HEK293T (cell line): Measurements from ENCODE around the gene SLC35E2B.
"Not testable (repeated sequence)": the region's sequence is repeated elsewhere in the genome, so short reads cannot be mapped to it uniquely, and the experiment has no call there.

ENCODE experiments used
- CTCF ChIA-PET: fragments of 350-600 bp; formaldehyde crosslinking; extraction: SDS; loops from one replicate; lab custom pipeline; 2021; ENCODE audit warnings: antibody characterized with exemption, inconsistent platforms; lab: Yijun Ruan, JAX
- POLR2A ChIA-PET: fragments of 350-600 bp; formaldehyde crosslinking; extraction: SDS; loops from one replicate; lab custom pipeline; 2020; ENCODE audit warnings: antibody characterized with exemption, inconsistent platforms; lab: Yijun Ruan, JAX
- DNase-seq: peaks from one replicate; pipeline ENCODE4 v3.0.0; 2012; ENCODE audit warnings: mixed read lengths; ENCODE audit errors: extremely low spot score
- ARNT ChIP-seq: fragments of 450-650 bp; IDR thresholded peaks from 2 replicates; pipeline ENCODE4 v1.6.1; 2017; ENCODE audit warnings: mild to moderate bottlenecking
- BHLHE40 ChIP-seq: fragments of 450-650 bp; IDR thresholded peaks from 2 replicates; pipeline ENCODE4 v1.6.1; 2016; ENCODE audit warnings: mild to moderate bottlenecking, moderate library complexity, borderline replicate concordance
- CTBP1 ChIP-seq: fragments of 450-650 bp; IDR thresholded peaks from 2 replicates; pipeline ENCODE4 v1.6.1; 2016; ENCODE audit warnings: borderline replicate concordance
- ELF4 ChIP-seq: fragments of 450-650 bp; IDR thresholded peaks from 2 replicates; pipeline ENCODE4 v1.6.1; 2017; ENCODE audit warnings: antibody characterized with exemption
- FOXK2 ChIP-seq: fragments of 450-650 bp; IDR thresholded peaks from 2 replicates; pipeline ENCODE4 v1.6.1; 2016; ENCODE audit warnings: mild to moderate bottlenecking
- FOXM1 ChIP-seq: fragments of 450-650 bp; IDR thresholded peaks from 2 replicates; pipeline ENCODE4 v1.6.1; 2017; ENCODE audit warnings: mild to moderate bottlenecking, borderline replicate concordance
- L3MBTL2 ChIP-seq: fragments of 450-650 bp; conservative IDR thresholded peaks from 2 replicates; pipeline ENCODE4 v1.6.1; 2016; ENCODE audit warnings: mild to moderate bottlenecking
- LEF1 ChIP-seq: fragments of 450-650 bp; IDR thresholded peaks from 2 replicates; pipeline ENCODE4 v1.6.1; 2017; ENCODE audit warnings: mild to moderate bottlenecking, borderline replicate concordance
- NFRKB ChIP-seq: fragments of 450-650 bp; IDR thresholded peaks from 2 replicates; pipeline ENCODE4 v1.6.1; 2016; ENCODE audit warnings: mild to moderate bottlenecking, moderate library complexity
- PKNOX1 ChIP-seq: fragments of 450-650 bp; IDR thresholded peaks from 2 replicates; pipeline ENCODE4 v1.6.1; 2016
- SP1 ChIP-seq: fragments of 450-650 bp; IDR thresholded peaks from 2 replicates; pipeline ENCODE4 v1.6.1; 2017
- ZNF384 ChIP-seq: fragments of 450-650 bp; IDR thresholded peaks from 2 replicates; pipeline ENCODE4 v1.6.1; 2016

Gene SLC35E2B

DNA sequence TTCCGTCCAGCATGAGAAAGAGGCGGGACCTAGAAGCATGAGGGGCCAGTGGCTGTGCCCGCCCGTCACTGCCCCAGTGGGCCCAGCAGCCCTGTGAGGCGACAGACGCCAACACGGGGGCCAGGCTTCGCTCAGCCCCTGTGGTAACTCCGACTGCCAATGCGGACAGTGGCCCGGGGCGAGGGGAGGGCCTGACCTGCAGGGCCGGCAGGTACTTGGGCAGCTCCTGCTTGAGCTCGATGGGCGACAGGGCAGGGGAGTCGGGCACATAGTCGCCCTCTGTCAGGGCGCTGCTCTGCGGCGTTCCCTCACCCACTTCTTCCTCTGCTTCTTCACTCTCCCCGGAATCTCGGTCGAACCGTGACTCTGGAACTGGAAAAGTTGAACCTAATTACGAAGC, 52.5 kb downstream of the SLC35E2B start:
- DNase-seq, CTCF ChIA-PET, POLR2A ChIA-PET: not testable (repeated sequence)

DNA sequence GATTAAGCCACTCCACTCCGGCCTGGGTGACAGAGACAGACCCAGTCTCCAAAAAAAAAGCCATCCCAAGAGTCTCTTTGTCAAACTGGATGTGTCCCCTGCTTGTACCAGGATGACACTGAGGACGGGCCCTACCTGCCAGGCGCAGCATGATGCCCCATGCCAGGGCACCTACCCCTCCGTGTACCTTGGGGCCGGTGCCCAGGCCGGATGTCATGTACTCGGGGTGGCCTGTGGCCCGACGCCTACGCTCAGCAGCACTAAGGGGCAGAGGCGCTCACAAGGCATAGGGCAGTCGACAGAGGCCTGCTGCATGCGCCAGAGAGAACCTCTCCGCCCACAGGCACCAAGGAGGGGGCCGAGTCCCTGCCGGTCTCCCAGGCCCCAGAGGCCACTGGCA, 53.2 kb downstream of the SLC35E2B start:
- CTCF ChIA-PET, POLR2A ChIA-PET, DNase-seq: not testable (repeated sequence)

GRCh38 chr1:1638528-1638927, 54.1 kb downstream of the SLC35E2B start:
- CTCF ChIA-PET: not testable (repeated sequence)

DNA sequence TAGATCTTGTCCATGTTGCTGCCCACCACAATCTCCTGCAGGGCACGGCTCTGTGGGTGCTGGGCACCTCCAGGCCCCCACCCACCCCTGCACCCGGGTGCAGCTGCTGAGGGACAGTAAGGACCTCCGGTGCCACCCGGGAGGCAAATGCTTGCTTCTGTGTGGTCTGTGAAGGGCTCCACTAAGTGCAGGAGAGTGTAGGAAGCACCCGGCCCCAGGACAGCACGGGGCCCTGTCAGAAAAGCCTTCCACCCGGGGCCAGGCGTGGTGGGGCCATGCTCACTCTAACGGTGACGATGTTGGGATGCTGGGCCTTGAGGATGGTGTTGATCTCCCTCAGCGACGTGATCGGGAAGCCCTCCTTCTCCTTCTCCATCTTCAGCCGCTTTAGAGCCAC, 55.1 kb downstream of the SLC35E2B start:
- CTCF ChIA-PET, DNase-seq, POLR2A ChIA-PET: not testable (repeated sequence)

More at GRCh38 chr1:1638528-1638927, 54.1 kb downstream of the SLC35E2B start:
- DNase-seq, POLR2A ChIA-PET: not testable (repeated sequence)

DNA sequence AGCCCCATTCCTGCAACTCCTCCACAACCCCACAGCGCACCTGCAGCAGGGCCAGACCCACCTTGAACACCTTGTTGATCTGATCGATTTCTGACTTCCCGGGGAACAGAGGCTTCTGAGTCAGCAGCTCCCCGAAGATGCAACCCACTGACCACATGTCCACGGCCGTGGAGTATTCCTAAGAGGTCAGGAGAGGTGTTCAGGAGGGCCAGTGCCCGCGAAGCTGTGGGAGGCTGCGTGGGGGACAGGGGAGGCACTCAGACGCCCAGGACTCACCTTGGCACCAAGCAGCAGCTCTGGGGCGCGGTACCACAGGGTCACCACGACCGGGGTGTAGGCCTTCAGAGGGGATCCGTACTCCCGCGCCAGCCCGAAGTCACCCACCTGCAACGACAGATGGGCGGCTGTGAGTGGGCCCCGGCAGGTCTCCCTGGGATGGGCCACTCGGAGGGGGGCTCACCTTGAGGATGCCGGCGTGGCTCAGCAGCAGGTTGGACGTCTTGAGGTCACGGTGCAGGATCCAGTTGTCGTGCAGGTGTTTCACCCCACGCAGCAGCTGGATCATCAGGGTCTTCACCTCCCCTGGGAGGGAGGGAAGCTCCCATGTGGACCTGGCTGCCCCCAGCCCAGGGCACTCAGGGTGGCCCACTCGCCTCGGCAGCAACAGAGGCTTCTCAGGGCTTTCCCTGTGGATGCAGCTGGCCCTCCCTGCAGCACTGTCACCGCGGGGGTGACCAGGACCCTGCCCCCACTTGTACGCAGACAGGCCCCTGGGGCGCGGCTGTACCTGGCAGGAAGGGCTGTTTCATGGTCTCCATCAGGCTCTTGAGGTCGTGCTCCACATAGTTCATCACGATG, 55.7 kb downstream of the SLC35E2B start:
- DNase-seq, CTCF ChIA-PET: not testable (repeated sequence)
- POLR2A ChIA-PET: interaction anchor here (1.2 kb wide), 1 partner anchor 21 kb away, joined by 3 read pairs; the partner anchor contains the start of gene MIB2

GRCh38 chr1:1634613-1635012, 58.0 kb downstream of the SLC35E2B start:
- POLR2A ChIA-PET, DNase-seq, CTCF ChIA-PET: not testable (repeated sequence)

GRCh38 chr1:1633409-1633808, 59.2 kb downstream of the SLC35E2B start:
- CTCF ChIA-PET, POLR2A ChIA-PET, DNase-seq: not testable (repeated sequence)

- POLR2A ChIA-PET: no interaction called here
- CTCF ChIA-PET: no interaction called here
- DNase-seq: peak; percentile 37
- TF ChIP-seq FOXK2 (no peak), ARNT (no peak), PKNOX1 (no peak), CTBP1 (no peak), FOXM1 (no peak), BHLHE40 (no peak), L3MBTL2 (no peak), NFRKB (no peak), ZNF384 (no peak), SP1 (no peak), LEF1 (no peak), ELF4 (no peak)
Measured at GRCh38 chr1:1631782-1632420, 60.7 kb downstream of the SLC35E2B start, which contains the start of gene MMP23B. Gene MMP23B (plus strand): TSS chr1:1632173. CDS start chr1:1632219, 46 bp downstream.

DNA sequence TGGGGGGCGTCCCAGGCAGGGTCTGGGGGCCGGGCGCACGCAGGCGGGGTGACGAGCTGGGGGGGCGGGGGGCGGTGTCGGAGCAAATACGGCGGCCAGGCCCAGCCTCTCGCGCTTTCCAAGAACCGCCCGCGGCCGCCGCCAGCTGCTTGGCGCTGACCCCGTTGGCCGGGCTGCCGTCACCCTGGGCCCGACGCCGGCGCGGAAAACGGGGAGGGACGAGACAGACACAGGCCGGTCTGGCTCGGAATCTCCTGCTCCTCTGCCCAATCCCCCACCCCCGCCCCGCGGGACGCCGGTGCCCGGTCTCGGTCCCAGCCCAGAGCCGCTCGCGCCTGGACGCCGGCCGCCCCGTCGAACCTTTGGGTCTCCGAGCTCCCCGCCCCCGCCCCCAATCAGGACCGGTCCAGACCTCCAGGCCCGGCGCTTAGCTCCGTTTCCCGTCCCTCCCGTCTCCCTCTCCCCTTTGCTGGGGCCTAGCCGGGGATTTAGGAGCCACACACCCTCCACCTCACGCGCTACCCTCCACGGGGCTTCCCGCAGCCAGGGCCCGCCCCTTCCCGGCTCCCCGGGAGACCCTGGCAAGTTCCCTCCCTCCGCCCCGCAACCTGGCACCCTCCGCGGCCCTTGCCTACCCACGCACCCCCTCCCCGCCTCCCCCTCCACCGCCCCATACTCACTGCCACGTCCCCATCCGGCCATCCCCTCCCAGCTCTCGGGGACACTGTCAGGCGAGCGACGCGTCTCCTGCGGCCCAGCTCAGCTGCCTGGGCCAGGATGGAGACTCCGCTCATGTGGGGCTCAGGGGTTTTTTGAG, 61.4 kb downstream of the SLC35E2B start:
- ChIA-PET CTCF (no interaction called here), POLR2A (no interaction called here)
- no peak for DNase-seq
- TF ChIP-seq FOXM1 (no peak), ZNF384 (no peak), BHLHE40 (no peak)
